NCI-H2081 (cell line): ENCODE results near the gene CNGA4.
"Not testable (repeated sequence)": the region's sequence is repeated elsewhere in the genome, so short reads cannot be mapped to it uniquely, and the experiment has no call there.

Source experiments
- DNase-seq, 2 experiments: peaks; one replicate each; lab custom pipeline; 2025; lab: John Stamatoyannopoulos, UW

CNGA4 gene

GRCh38 chr11:6268820-6269219 lies 29.9 kb downstream of the CNGA4 start:
- no peak for DNase-seq

- no peak for DNase-seq
Measured at GRCh38 chr11:6269994-6270393, 31.1 kb downstream of the CNGA4 start.

GRCh38 chr11:6270584-6271246 lies 31.8 kb downstream of the CNGA4 start:
- DNase-seq, result no peak

- DNase-seq, result no peak
Measured at GRCh38 chr11:6271598-6271997, 32.7 kb downstream of the CNGA4 start.

GRCh38 chr11:6273188-6273587 lies 34.3 kb downstream of the CNGA4 start:
- no peak for DNase-seq

GRCh38 chr11:6280809-6281208 lies 41.9 kb downstream of the CNGA4 start:
- not testable (repeated sequence) for DNase-seq

GRCh38 chr11:6283453-6284023 lies 44.6 kb downstream of the CNGA4 start:
- no peak for DNase-seq

- no peak for DNase-seq
Measured at GRCh38 chr11:6284250-6284649, 45.4 kb downstream of the CNGA4 start.

GRCh38 chr11:6285019-6285418 lies 46.1 kb downstream of the CNGA4 start:
- no peak for DNase-seq
